Spinal cord (tissue), 10 donors: ENCODE data around the gene TCP11. TPM values are rescaled to one million over a fixed set of nuclear protein-coding genes. Genes with fewer than 3 reads are reported as not detected.

Experiments
- DNase-seq, 6 donors: peaks; one replicate each; pipeline versions ENCODE4 v3.0.0 to v3.0.0-alpha.2; 2013 to 2015; ENCODE audit warnings: low spot score in 6 of 6, low read depth in 4 of 6
- H3K27ac ChIP-seq: one replicate; pipeline ENCODE4 v1.5.1; 2013; ENCODE audit warnings: low read depth, low read length, control low read depth
- H3K27me3 ChIP-seq: one replicate; pipeline ENCODE4 v1.6.1; 2013; ENCODE audit warnings: low read length; ENCODE audit not compliant: control insufficient read depth, insufficient read depth
- H3K36me3 ChIP-seq: one replicate; pipeline ENCODE4 v1.6.1; 2013; ENCODE audit warnings: low read length; ENCODE audit not compliant: control insufficient read depth, insufficient read depth
- H3K4me1 ChIP-seq: one replicate; pipeline ENCODE4 v1.6.1; 2013; ENCODE audit warnings: low read length; ENCODE audit not compliant: control insufficient read depth, insufficient read depth
- H3K4me3 ChIP-seq: one replicate; pipeline ENCODE4 v1.5.1; 2013; ENCODE audit warnings: low read depth, low read length, control low read depth
- H3K9me3 ChIP-seq: one replicate; pipeline ENCODE4 v1.6.1; 2013; ENCODE audit warnings: low read length; ENCODE audit not compliant: control insufficient read depth, insufficient read depth
- WGBS: methylation state at CpG from one replicate; pipeline ENCODE4 v1.1.5; 2013; ENCODE audit warnings: missing lambda C conversion rate; ENCODE audit not compliant: insufficient coverage; 5-methylcytosine and 5-hydroxymethylcytosine counted together
- long read RNA-seq, 4 donors: transcript quantifications; one replicate each; lab custom pipeline, GENCODE V29; 2026
- polyA plus RNA-seq, 2 donors: library from polyadenylated mRNA; unstranded; fragments of 120-200 nt; gene quantifications; one replicate each; pipeline ENCODE4 v1.2.1, GENCODE V29; 2013; ENCODE audit not compliant: insufficient read length in 2 of 2
- total RNA-seq, 2 donors: library from RNA; depleted of rRNA in 1 of 2; stranded (reverse); fragments of 120-200 nt in 1 of 2; fragments of >200 nt in 1 of 2; gene quantifications; one replicate each; pipeline versions ENCODE4 v1.2.3 to v1.2.4, GENCODE V29; 2013 to 2014
- donor health status: healthy.

Gene TCP11
- total RNA-seq: 1 to 10 TPM in 1 of 2 donors, under 1 TPM in 1; 0.30 to 2.0 TPM
- polyA plus RNA-seq: under 1 TPM; 0.41 to 0.48 TPM
- long read RNA-seq, donor 1: 0 reads
- long read RNA-seq, donor 2: 0 reads
- long read RNA-seq, donor 3: 0 reads
- long read RNA-seq, donor 4: 0 reads

DNA sequence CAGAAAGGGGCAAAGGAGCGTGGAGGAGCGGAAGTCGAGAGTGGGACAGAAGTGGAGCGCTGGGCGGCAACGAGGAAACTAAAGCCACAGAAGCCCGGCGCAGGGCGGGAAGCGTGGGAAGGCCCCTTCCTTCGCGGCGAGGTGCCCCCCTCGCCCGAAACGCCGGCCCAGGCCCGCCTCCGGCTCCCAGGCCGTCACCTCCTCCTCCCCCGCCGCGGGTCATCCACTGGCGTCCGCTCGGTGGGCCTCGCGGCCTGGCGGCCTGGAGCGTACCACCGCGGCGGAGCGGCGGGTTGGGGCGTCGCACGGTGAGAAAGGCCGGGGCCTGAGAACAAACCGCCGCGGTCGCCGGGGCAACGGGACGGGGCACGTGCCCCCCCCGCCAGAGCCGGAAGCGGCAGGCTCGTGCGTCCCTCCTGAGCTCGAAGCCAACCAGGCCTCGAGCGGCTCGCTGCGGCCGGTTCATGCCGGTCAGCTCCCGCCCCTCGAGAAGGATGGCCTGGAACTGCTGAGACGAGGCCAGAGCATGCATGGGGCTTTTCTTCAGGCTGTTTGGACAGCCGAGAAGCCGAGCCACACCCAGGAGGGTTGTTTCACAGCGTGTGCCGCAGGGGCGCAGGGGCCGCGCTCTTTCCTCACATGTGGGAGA is at the start of gene TCP11:
TCP11 (minus strand) TSS at position 333 of the 649 bp plus-strand sequence. CDS start 469 bp downstream, outside the sequence.
- Histone ChIP-seq H3K4me3 (no peak within 1 kb of the TSS), H3K27me3 (peaks cover 3% of the 10 kb centered on the region), H3K36me3 (no peaks in the 10 kb centered on the region), H3K4me1 (peaks cover 14% of the 10 kb centered on the region), H3K9me3 (no peaks in the 10 kb centered on the region), H3K27ac (no peak within 1 kb of the TSS)
- peak in 2 of 6 donors; percentile 51 to 53 for DNase-seq
- WGBS: 23% methylated on average over 69 of the region's 69 CpGs

DNA sequence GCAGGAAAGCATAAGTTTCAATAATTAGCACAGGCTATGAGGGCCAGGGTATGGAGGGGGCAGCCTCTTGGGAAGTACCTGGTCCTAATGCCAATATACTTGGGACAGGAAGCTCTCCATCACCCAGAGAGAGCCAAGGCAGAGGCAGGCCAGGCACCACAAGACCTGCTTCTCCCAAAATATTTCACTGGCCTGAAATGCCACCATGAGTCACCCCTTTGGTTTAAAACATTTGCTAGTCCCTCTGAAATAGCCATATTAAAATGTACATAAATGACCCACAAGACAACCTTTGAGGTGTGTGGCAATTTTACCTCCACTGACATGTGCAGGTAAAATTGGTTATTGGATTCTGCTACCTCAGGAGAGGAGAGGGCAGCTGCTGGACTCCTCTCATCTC is 49.2 kb upstream of the TCP11 start:
- no peaks in the 10 kb centered on the region for H3K9me3 ChIP-seq
- DNase-seq: no peak
- H3K4me1 ChIP-seq: no peaks in the 10 kb centered on the region
- no peaks in the 10 kb centered on the region for H3K27me3 ChIP-seq
- no peak overlapping the region for H3K27ac ChIP-seq
- no peaks in the 10 kb centered on the region for H3K36me3 ChIP-seq
- H3K4me3 ChIP-seq: no peak overlapping the region

DNA sequence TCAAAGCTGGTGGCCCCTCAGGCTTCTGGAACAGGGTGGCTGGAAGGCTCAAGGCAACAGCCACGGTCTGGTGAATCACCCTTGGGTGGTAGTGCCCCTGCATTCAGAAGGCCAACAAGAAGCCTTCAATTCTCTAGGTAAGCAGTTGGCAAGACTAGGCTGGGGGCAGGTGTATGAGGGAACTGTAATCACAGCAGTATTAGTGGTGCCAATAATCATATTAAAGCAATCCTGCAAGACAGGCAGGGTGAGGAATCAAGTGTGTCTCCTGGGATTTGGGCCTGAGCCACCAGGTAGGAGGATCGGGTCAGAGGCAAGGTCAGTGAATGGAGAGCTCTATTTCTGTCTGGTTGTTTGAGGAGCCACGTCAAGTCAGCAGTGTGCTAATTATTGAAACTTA is 47.7 kb upstream of the TCP11 start:
- 91% methylated on average over 1 of the region's 3 CpGs for WGBS
- H3K27me3 ChIP-seq: no peaks in the 10 kb centered on the region
- no peak overlapping the region for H3K27ac ChIP-seq
- H3K4me1 ChIP-seq: no peaks in the 10 kb centered on the region
- H3K36me3 ChIP-seq: no peaks in the 10 kb centered on the region
- no peak overlapping the region for H3K4me3 ChIP-seq
- H3K9me3 ChIP-seq: no peaks in the 10 kb centered on the region
- DNase-seq: no peak

DNA sequence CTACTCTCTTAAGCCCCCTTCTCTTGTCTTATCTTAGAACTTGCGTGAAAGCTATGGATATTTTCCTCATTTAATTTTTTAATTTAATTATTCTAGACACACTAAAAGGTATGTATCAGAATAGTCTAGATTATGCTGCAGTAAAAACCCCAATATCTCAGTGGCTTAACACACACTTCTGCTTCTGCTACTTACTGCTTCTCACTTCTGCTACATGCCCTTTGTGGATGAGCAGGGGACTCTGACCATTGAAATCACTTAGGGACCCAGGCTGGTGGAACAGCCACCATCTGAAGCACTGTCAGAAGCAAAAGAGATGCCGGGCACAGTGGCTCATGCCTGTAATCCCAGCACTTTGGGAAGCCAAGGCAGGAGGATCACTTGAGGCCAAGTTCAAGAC is 45.4 kb upstream of the TCP11 start:
- Histone ChIP-seq H3K27me3 (peaks cover 6% of the 10 kb centered on the region), H3K9me3 (no peaks in the 10 kb centered on the region), H3K36me3 (no peaks in the 10 kb centered on the region), H3K4me1 (peaks cover 8% of the 10 kb centered on the region), H3K27ac (no peak overlapping the region), H3K4me3 (no peak overlapping the region)
- WGBS: 89% methylated on average over 1 of the region's 2 CpGs
- no peak for DNase-seq

DNA sequence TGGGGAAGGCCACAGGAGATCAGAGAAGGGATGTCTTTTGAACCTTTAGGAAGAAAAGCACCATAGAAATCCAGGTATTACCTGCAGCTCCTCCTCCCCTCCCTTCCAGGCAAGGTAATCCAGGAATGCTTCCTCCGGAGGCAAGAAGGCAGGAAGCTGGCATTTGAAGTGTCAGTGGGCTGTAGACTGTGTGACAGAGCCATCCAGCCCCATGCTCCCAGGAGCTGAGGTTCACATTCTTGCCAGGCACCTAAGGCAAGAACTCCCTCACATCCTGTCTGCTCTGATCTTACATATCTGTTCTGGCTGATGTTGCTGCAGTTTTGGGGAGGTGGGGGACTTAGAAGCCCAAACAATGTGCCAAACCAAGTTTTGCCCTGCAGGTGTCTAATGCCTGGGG is 44.8 kb upstream of the TCP11 start:
- peaks cover 6% of the 10 kb centered on the region for H3K27me3 ChIP-seq
- no peak for DNase-seq
- no CpG with 5 or more reads among the region's 1 CpG for WGBS
- no peaks in the 10 kb centered on the region for H3K36me3 ChIP-seq
- no peak overlapping the region for H3K4me3 ChIP-seq
- no peaks in the 10 kb centered on the region for H3K9me3 ChIP-seq
- H3K4me1 ChIP-seq: peaks cover 11% of the 10 kb centered on the region
- no peak overlapping the region for H3K27ac ChIP-seq

DNA sequence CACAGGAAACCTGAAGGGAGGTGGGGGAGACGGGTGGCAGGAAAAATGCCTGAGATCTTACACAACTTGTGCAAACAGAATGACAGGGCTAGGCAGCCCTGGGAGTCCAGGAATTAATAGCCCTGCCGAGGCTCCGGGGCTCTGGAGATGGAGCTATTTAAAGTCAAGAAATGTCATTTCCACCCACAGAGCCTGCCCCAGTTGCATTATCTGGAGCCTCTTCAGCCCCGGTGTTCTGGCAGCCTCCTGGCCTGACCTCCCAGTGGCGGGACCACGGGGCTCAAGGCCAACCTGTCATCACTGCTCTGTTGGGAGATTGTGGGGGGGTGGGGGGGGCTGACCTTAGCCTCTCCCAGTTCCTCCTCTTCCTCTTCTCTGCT is 44.2 kb upstream of the TCP11 start:
- H3K9me3 ChIP-seq: no peaks in the 10 kb centered on the region
- 89% methylated on average over 1 of the region's 6 CpGs for WGBS
- H3K27me3 ChIP-seq: peaks cover 6% of the 10 kb centered on the region
- no peaks in the 10 kb centered on the region for H3K36me3 ChIP-seq
- no peak overlapping the region for H3K4me3 ChIP-seq
- H3K4me1 ChIP-seq: peaks cover 11% of the 10 kb centered on the region
- no peak for DNase-seq
- H3K27ac ChIP-seq: no peak overlapping the region

DNA sequence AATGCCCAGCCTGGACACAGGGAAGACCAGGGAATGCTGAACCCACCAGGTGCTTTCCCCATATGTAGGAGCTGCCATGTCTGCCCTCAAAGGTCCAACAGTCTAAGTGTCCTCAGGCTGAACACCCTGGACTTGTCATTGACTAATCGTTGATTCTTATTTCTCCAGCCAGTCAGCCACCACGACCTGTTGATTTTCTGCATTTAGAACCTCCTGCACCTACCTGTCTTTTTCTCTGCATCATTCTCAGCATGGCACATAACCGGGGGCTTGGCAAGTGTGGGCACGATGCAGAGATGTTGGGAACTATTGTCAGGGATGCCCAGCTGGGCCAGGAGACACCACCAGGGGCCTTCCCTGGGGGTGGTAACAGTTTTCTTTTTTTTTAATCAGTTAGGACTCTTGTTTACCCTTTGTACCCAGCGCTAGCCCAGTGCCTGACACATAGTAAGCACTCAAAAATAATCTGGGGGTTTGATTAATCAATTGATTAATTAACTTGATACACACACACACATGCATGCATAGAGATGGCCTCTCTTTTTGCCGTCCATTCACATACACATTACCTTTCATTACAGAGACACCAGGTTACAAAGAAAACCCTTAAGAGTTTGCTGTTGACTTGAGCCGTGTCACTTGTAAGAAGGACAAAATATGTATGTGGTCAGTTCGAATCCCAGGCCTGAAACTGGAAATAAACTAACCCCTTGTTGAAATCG is 43.6 kb upstream of the TCP11 start:
- Histone ChIP-seq H3K4me3 (no peak overlapping the region), H3K4me1 (peaks cover 11% of the 10 kb centered on the region), H3K27ac (no peak overlapping the region), H3K9me3 (no peaks in the 10 kb centered on the region), H3K36me3 (no peaks in the 10 kb centered on the region), H3K27me3 (peaks cover 6% of the 10 kb centered on the region)
- no peak for DNase-seq
- 81% methylated on average over 5 of the region's 9 CpGs for WGBS

DNA sequence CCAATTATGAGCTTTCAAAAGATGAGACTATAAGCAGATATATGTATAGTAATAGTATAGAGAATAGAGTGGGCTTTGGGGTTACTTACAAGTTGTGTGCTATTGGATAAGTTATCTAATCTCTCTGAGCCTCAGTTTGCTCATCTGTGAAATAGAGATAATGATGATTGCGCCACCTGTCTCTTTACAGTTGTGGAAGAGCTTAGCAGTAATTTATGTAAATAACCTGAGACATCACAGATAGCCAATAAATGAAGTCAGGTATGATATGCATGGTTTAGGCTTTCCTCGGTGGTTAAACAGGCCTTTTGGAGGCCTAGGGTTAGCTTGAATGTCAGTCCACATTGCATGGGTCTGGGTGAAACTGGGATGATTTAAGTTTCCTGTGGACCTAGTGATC is 42.8 kb upstream of the TCP11 start:
- H3K9me3 ChIP-seq: no peaks in the 10 kb centered on the region
- WGBS: 100% methylated on average over 1 of the region's 2 CpGs
- peaks cover 6% of the 10 kb centered on the region for H3K27me3 ChIP-seq
- peaks cover 19% of the 10 kb centered on the region for H3K4me1 ChIP-seq
- H3K27ac ChIP-seq: no peak overlapping the region
- no peak overlapping the region for H3K4me3 ChIP-seq
- DNase-seq: no peak
- no peaks in the 10 kb centered on the region for H3K36me3 ChIP-seq

DNA sequence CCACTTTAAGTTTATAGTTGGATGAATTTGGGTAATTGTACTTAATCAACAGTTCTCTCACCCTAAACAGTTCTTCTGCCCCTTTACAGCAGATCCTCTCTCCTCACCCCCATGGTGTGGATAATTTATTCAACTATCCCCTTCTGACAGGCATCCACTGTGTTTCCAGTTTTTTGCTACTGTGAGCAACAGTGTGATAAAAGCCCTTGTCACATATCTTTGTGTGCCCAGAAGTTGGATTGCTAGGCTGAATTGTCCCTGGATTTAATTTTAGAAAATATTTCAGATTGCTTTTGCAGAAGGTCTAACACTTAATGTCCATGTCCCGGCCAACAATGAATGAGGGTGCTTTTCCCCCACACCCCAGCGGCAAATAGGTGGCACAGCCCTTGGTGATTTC is 42.1 kb upstream of the TCP11 start:
- peaks cover 20% of the 10 kb centered on the region for H3K4me1 ChIP-seq
- H3K9me3 ChIP-seq: no peaks in the 10 kb centered on the region
- 100% methylated on average over 1 of the region's 2 CpGs for whole genome bisulfite sequencing
- H3K4me3 ChIP-seq: no peak overlapping the region
- no peak overlapping the region for H3K27ac ChIP-seq
- no peaks in the 10 kb centered on the region for H3K36me3 ChIP-seq
- peaks cover 6% of the 10 kb centered on the region for H3K27me3 ChIP-seq
- DNase-seq: no peak
